Neutrophil (primary cell): ENCODE measurements around the gene RGPD8.
"Not testable (repeated sequence)": the region's sequence is repeated elsewhere in the genome, so short reads cannot be mapped to it uniquely, and the experiment has no call there.

ENCODE experiments used
- H3K27ac ChIP-seq: fragments of 200-600 bp; sonication (generic); 2 replicates; pipeline ENCODE4 v1.5.1; 2016; ENCODE audit warnings: mild to moderate bottlenecking, moderate library complexity
- H3K27me3 ChIP-seq: fragments of 200-600 bp; sonication (generic); 2 replicates; pipeline ENCODE4 v1.6.0; 2016; ENCODE audit warnings: mild to moderate bottlenecking
- H3K36me3 ChIP-seq: fragments of 200-600 bp; sonication (generic); 2 replicates; pipeline ENCODE4 v1.5.1; 2017
- H3K4me1 ChIP-seq, 2 experiments: fragments of 200-600 bp in 1 of 2; sonication (generic) in 1 of 2; 1 replicate in 1 of 2; 2 replicates in 1 of 2; pipeline versions ENCODE4 v1.5.1 to v1.6.1; 2013 to 2016; ENCODE audit warnings: low read depth in 1 of 2, low read length in 1 of 2, mild to moderate bottlenecking in 1 of 2, moderate library complexity in 1 of 2; ENCODE audit not compliant: control insufficient read depth in 1 of 2, insufficient read depth in 1 of 2
- H3K4me3 ChIP-seq, 2 experiments: fragments of 200-600 bp in 1 of 2; sonication (generic) in 1 of 2; 1 replicate in 1 of 2; 2 replicates in 1 of 2; pipeline ENCODE4 v1.5.1; 2013 to 2016; ENCODE audit warnings: low read depth in 1 of 2, low read length in 1 of 2, mild to moderate bottlenecking in 1 of 2, moderate library complexity in 1 of 2
- H3K9me3 ChIP-seq: fragments of 200-600 bp; sonication (generic); 2 replicates; pipeline ENCODE4 v1.5.1; 2016
- TF ChIP-seq, protein P1 (sequence below): fragments of 200-600 bp; sonication (generic); IDR thresholded peaks from 2 replicates; pipeline ENCODE4 v1.5.1; 2016; ENCODE audit warnings: antibody characterized with exemption

The RGPD8 gene

DNA sequence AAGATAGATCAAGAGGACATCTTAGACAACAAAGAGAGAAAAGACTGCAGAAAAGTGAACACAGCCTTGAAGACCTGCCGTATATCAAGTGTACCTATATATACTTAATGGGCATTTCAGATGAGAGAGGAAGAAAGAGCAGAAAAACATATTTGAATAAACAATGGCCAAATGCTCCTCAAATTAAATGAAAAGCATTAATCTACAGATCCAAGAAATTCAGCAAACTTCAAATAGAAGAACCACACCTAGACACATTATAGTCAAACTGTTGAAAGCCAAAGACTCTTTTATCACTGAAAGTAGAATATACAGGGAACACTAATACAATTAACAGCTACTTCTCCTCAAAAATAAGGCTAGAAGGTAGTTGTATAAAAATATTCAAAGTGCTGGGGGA, 29.8 kb upstream of the RGPD8 start:
- H3K27me3 ChIP-seq: peaks cover 26% of the 10 kb centered on the region
- no peak overlapping the region for H3K4me3 ChIP-seq
- no peaks in the 10 kb centered on the region for H3K9me3 ChIP-seq
- TF ChIP-seq, protein P1, sequence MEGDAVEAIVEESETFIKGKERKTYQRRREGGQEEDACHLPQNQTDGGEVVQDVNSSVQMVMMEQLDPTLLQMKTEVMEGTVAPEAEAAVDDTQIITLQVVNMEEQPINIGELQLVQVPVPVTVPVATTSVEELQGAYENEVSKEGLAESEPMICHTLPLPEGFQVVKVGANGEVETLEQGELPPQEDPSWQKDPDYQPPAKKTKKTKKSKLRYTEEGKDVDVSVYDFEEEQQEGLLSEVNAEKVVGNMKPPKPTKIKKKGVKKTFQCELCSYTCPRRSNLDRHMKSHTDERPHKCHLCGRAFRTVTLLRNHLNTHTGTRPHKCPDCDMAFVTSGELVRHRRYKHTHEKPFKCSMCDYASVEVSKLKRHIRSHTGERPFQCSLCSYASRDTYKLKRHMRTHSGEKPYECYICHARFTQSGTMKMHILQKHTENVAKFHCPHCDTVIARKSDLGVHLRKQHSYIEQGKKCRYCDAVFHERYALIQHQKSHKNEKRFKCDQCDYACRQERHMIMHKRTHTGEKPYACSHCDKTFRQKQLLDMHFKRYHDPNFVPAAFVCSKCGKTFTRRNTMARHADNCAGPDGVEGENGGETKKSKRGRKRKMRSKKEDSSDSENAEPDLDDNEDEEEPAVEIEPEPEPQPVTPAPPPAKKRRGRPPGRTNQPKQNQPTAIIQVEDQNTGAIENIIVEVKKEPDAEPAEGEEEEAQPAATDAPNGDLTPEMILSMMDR: no peak
- H3K27ac ChIP-seq: no peak overlapping the region
- no peaks in the 10 kb centered on the region for H3K4me1 ChIP-seq
- H3K36me3 ChIP-seq: no peaks in the 10 kb centered on the region

- H3K4me3 ChIP-seq: no peak overlapping the region
- no peaks in the 10 kb centered on the region for H3K4me1 ChIP-seq
- TF ChIP-seq, protein P1: no peak
- H3K27me3 ChIP-seq: peaks cover 26% of the 10 kb centered on the region
- H3K36me3 ChIP-seq: no peaks in the 10 kb centered on the region
- H3K27ac ChIP-seq: no peak overlapping the region
- H3K9me3 ChIP-seq: no peaks in the 10 kb centered on the region
Measured at GRCh38 chr2:112462178-112462577, 28.7 kb upstream of the RGPD8 start.

- Histone ChIP-seq H3K36me3 (no peaks in the 10 kb centered on the region), H3K27me3 (peaks cover 20% of the 10 kb centered on the region)
- TF ChIP-seq, protein P1: no peak
Measured at GRCh38 chr2:112459372-112459771, 25.9 kb upstream of the RGPD8 start.

DNA sequence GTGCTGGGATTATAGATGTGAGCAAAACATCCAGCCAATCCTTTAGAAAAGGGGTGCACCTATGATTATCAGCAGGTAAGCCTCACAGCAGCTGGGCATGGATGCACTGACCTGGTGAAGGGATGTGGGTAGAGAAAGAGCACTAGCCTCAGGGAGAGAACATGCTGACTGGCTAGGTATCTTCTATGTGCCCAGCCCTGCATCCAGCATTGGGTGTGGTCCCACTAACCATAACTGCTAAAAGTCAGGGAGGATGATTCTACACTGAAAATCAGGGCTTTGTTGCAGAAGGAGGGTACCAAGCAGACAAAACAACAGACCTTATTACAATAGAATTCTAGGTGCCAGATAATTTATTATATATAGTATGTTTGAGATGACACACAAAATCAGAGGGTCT, 21.1 kb upstream of the RGPD8 start:
- no peak overlapping the region for H3K27ac ChIP-seq
- no peaks in the 10 kb centered on the region for H3K4me1 ChIP-seq
- TF ChIP-seq, protein P1: no peak
- H3K4me3 ChIP-seq: no peak overlapping the region
- no peaks in the 10 kb centered on the region for H3K36me3 ChIP-seq
- H3K9me3 ChIP-seq: no peaks in the 10 kb centered on the region
- H3K27me3 ChIP-seq: no peaks in the 10 kb centered on the region

More at GRCh38 chr2:112459372-112459771, 25.9 kb upstream of the RGPD8 start:
- Histone ChIP-seq H3K4me1 (no peaks in the 10 kb centered on the region), H3K4me3 (no peak overlapping the region), H3K27ac (no peak overlapping the region), H3K9me3 (no peaks in the 10 kb centered on the region)

DNA sequence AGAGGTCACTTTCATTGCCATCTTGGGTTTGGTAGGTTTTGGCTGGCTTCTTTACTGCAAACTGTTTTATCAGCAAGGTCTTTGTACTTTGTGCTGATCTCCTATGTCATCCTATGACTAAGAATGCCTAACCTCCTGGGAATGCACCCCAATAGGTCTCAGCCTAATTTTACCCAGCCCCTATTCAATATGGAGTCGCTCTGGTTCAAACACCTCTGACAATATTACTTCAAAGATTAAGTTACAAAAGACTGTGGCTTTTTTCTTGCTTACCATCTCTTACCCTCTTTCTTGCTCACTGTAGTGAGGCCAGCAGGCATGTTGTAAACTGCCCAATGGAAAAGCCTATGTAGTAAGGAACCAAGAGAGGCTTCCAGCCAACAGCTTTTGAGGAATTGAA, 17.9 kb upstream of the RGPD8 start:
- Histone ChIP-seq H3K4me1 (no peaks in the 10 kb centered on the region), H3K9me3 (no peaks in the 10 kb centered on the region), H3K27me3 (no peaks in the 10 kb centered on the region), H3K4me3 (no peak overlapping the region), H3K36me3 (no peaks in the 10 kb centered on the region), H3K27ac (no peak overlapping the region)
- TF ChIP-seq, protein P1: no peak

- no peaks in the 10 kb centered on the region for H3K9me3 ChIP-seq
- no peaks in the 10 kb centered on the region for H3K36me3 ChIP-seq
- TF ChIP-seq, protein P1: no peak
- H3K4me1 ChIP-seq: no peaks in the 10 kb centered on the region
- H3K27me3 ChIP-seq: no peaks in the 10 kb centered on the region
- no peak overlapping the region for H3K4me3 ChIP-seq
- H3K27ac ChIP-seq: no peak overlapping the region
Measured at GRCh38 chr2:112449854-112450253, 16.4 kb upstream of the RGPD8 start.

GRCh38 chr2:112444256-112444655, 10.8 kb upstream of the RGPD8 start:
- H3K27me3 ChIP-seq: peaks cover 17% of the 10 kb centered on the region
- not testable (repeated sequence) for H3K27ac ChIP-seq, H3K9me3 ChIP-seq, H3K4me1 ChIP-seq, H3K36me3 ChIP-seq, H3K4me3 ChIP-seq

- H3K36me3 ChIP-seq, H3K9me3 ChIP-seq, H3K27ac ChIP-seq, H3K4me3 ChIP-seq, H3K4me1 ChIP-seq: not testable (repeated sequence)
- H3K27me3 ChIP-seq: peaks cover 17% of the 10 kb centered on the region
Measured at GRCh38 chr2:112438603-112439261, 5.3 kb upstream of the RGPD8 start.
